22Rv1 (cell line): ENCODE measurements around the gene MBLAC2.

ENCODE experiments used
- ZFX ChIP-seq: fragments of 450-650 bp; IDR thresholded peaks from 2 replicates; pipeline ENCODE4 v1.6.1; 2017; ENCODE audit warnings: antibody characterized with exemption, borderline replicate concordance
- TF ChIP-seq, protein P1 (sequence below): fragments of 450-650 bp; IDR thresholded peaks from 2 replicates; pipeline ENCODE4 v1.5.1; 2017; ENCODE audit warnings: mild to moderate bottlenecking

GRCh38 chr5:90503596-90503995 is 29.0 kb upstream of the MBLAC2 start:
- TF ChIP-seq, protein P1, sequence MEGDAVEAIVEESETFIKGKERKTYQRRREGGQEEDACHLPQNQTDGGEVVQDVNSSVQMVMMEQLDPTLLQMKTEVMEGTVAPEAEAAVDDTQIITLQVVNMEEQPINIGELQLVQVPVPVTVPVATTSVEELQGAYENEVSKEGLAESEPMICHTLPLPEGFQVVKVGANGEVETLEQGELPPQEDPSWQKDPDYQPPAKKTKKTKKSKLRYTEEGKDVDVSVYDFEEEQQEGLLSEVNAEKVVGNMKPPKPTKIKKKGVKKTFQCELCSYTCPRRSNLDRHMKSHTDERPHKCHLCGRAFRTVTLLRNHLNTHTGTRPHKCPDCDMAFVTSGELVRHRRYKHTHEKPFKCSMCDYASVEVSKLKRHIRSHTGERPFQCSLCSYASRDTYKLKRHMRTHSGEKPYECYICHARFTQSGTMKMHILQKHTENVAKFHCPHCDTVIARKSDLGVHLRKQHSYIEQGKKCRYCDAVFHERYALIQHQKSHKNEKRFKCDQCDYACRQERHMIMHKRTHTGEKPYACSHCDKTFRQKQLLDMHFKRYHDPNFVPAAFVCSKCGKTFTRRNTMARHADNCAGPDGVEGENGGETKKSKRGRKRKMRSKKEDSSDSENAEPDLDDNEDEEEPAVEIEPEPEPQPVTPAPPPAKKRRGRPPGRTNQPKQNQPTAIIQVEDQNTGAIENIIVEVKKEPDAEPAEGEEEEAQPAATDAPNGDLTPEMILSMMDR: no peak
- no peak for TF ChIP-seq ZFX
